Measurements from ENCODE around the gene TNPO1. TPM values are rescaled to one million over a fixed set of nuclear protein-coding genes. Genes with fewer than 3 reads are reported as not detected.

TNPO1 gene
- polyA plus RNA-seq, 3 donors: 98.7 to 107 (median 106) TPM

- DNase-seq (ENCODE audit: low read depth in 3 of 3, low spot score in 2 of 3): no peak
Observed at GRCh38 chr5:72849546-72849945, 33.1 kb downstream of the TNPO1 start.

DNA sequence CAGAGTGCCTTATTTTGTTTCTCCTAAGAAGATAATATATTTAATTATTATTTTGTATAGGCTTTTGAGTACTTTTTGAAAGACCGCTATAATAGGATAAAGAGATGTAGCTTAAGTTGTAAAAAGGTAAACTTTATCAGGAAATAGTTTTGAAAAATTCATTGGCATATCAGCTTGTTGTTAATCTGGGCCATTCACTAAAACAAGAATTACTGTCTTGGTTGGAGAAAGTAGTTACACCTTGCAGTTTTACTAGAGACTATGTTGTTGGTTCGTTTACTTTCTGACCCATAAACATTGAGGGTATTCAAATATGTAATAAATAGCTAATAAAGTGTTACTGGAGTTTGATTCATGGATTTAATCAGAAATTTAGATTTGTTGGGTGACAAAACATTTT lies 33.7 kb downstream of the TNPO1 start:
- no peak for DNase-seq (ENCODE audit: low read depth in 3 of 3, low spot score in 2 of 3)

- DNase-seq (ENCODE audit: low read depth in 3 of 3, low spot score in 2 of 3): no peak
Observed at GRCh38 chr5:72852356-72852755, 35.9 kb downstream of the TNPO1 start.

GRCh38 chr5:72854419-72854818 lies 38.0 kb downstream of the TNPO1 start:
- no peak for DNase-seq (ENCODE audit: low read depth in 3 of 3, low spot score in 2 of 3)

DNA sequence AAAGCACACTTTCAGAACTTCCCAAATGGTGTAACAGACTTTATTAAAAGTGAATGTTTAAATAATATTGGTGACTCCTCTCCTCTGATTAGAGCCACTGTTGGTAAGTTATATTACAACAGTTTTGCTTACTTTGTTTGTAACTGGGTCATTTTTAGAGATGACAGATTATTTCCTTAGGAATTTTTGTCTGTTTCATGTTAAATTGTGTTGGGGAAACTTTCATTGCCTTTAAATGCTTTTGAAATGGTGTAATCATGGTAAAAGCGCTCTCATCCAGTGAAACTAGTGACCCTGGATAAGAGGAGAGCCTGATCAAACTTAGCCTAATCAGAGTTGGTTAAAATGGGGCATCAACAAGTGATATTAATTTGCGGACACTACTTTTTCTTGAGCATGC lies 39.4 kb downstream of the TNPO1 start:
- no peak for DNase-seq (ENCODE audit: low read depth in 3 of 3, low spot score in 2 of 3)

DNA sequence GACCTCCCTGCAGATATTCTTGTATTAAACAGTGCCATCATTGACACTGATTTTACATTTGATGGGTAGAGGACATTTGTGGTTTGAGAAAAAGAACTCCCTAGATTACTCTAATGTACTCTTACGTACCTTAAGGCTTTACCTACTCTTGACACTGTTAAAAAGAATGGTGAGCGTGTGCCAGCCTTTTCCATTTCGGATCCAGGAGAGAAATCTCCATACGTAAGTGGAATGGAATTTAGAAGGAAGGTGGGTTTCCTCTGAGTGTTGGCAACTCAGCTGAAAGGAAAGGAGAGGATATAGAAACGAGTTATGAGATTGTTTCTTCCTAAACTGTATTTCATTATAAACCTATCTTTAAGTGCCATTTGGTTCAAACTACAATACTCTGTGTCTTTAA lies 40.9 kb downstream of the TNPO1 start:
- no peak for DNase-seq (ENCODE audit: low read depth in 3 of 3, low spot score in 2 of 3)

- no peak for DNase-seq (ENCODE audit: low read depth in 3 of 3, low spot score in 2 of 3)
Observed at GRCh38 chr5:72859127-72859526, 42.7 kb downstream of the TNPO1 start.

GRCh38 chr5:72860499-72860898 lies 44.0 kb downstream of the TNPO1 start:
- no peak for DNase-seq (ENCODE audit: low read depth in 3 of 3, low spot score in 2 of 3)

- no peak for DNase-seq (ENCODE audit: low read depth in 3 of 3, low spot score in 2 of 3)
Observed at GRCh38 chr5:72871366-72872024, 55.0 kb downstream of the TNPO1 start.

- no peak for DNase-seq (ENCODE audit: low read depth in 3 of 3, low spot score in 2 of 3)
Observed at GRCh38 chr5:72878854-72879253, 62.4 kb downstream of the TNPO1 start.

- DNase-seq (ENCODE audit: low read depth in 3 of 3, low spot score in 2 of 3): no peak
Observed at GRCh38 chr5:72882989-72883388, 66.5 kb downstream of the TNPO1 start.

- DNase-seq (ENCODE audit: low read depth in 3 of 3, low spot score in 2 of 3): no peak
Observed at GRCh38 chr5:72883850-72884249, 67.4 kb downstream of the TNPO1 start.

DNA sequence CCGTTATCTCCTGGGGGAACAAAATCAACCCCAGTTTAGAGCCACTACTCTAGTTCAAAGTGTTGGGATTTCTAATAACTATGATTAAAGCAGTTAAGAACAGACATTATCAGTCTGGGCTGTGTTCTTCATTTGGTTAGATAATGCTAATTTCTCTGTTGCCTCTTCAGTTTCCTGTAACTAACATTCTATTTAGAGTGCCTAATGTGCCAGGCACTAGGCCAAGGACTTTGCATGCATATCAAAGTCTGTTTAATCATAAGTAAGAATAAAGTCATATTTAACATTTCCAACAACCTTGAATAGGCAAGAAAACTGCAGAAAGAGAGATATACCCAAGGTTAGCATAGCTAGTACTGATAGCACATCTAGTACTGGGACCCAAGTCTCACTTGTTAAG lies 68.4 kb downstream of the TNPO1 start:
- DNase-seq (ENCODE audit: low read depth in 3 of 3, low spot score in 2 of 3): no peak

- no peak for DNase-seq (ENCODE audit: low read depth in 3 of 3, low spot score in 2 of 3)
Observed at GRCh38 chr5:72885824-72886223, 69.4 kb downstream of the TNPO1 start.

DNA sequence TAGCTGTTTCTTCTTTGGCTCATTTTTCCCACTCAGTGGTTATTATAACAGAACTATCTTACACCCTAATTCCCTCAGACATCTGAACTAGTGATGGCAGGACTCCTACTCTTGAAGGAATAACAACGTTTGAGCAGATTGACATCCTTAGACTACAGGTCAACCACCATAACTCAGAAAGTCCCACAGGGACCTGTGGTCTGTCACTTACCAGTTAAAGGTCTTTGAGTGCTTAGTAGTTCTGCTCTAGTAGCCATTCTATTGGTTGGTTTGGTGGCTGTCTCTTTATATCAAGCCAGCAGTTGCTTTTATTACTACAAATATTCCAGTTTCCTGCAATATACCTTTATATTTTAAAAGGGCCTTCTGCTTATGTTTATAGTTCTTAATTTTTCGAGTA lies 72.1 kb downstream of the TNPO1 start:
- DNase-seq (ENCODE audit: low read depth in 3 of 3, low spot score in 2 of 3): no peak

DNA sequence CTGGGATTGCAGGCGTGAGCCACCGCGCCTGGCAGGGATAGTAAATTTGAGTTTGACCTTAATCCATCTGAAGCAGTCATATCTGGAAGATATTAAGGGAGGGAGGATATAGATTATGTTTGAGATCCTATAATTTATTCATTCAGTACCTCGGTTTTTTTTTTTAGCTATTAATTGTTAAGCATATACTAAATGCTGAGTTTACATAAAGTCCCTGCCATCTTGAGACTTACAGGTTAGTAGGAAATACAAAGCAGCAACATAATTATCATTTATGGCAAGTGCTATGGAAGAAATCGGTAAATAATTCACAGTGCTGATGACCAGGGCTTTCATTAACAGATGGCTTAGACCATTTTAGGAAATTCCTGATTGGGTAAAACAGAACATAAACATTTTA lies 72.9 kb downstream of the TNPO1 start:
- no peak for DNase-seq (ENCODE audit: low read depth in 3 of 3, low spot score in 2 of 3)

DNA sequence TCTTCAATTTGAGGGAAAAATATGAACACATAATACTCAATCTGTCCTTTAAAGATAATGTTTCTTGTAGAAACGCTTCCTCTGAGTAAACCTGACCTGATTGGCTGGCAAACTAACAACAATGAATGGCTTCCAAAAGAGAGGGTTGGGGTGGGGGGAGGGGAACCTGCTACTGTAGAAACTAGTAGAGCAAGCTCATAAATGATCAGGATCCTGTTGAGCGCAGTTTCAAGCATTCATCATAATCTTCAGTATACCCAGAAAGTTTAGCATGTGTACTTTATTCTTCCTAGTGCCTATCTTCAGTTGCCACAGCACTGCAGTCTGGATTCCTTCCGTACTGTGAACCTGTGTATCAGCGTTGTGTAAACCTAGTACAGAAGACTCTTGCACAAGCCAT lies 76.4 kb downstream of the TNPO1 start:
- no peak for DNase-seq (ENCODE audit: low read depth in 3 of 3, low spot score in 2 of 3)

GRCh38 chr5:72895758-72896157 lies 79.3 kb downstream of the TNPO1 start:
- DNase-seq (ENCODE audit: low read depth in 3 of 3, low spot score in 2 of 3): no peak

DNA sequence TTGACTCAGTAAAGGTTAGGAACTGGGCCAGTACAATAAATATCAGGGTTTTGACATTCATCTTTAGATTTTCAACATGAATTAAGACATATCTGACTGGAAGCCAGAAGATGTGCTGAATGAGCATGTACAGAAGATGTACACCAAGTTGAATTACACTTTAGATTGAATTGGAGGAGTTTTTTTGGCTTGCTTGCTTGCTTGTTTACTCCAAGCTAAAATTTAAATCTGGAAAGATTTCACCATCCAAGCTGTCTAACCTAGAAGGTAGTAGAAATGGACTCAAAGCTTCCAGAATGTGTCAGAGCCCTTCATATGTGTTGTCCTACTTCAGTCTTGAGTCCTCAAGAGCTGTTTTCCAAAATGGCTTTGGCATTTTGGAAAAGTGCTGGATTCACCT lies 90.3 kb downstream of the TNPO1 start:
- DNase-seq (ENCODE audit: low read depth in 3 of 3, low spot score in 2 of 3): no peak

DNA sequence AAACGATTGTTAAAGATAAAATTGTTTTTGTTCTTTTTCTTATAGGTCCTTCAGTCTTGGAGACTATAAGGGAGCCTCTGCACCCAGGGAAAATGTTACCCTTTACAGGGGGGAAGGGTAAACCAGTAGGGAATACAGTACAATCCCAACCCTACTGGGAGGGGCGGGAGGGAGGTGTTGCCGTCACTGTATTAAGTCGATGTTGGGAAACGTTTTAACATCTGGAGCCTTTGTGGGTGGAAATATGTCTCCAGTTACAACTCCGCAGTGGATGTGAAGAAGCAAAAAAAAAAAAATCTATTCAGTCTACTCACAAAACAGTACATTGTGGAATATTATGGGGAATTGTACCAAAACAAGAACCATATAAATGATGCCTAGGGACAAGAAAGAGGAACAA lies 92.2 kb downstream of the TNPO1 start:
- DNase-seq (ENCODE audit: low read depth in 3 of 3, low spot score in 2 of 3): no peak

GRCh38 chr5:72917371-72917776 lies 100.9 kb downstream of the TNPO1 start:
- DNase-seq (ENCODE audit: low read depth in 3 of 3, low spot score in 2 of 3): no peak

DNA sequence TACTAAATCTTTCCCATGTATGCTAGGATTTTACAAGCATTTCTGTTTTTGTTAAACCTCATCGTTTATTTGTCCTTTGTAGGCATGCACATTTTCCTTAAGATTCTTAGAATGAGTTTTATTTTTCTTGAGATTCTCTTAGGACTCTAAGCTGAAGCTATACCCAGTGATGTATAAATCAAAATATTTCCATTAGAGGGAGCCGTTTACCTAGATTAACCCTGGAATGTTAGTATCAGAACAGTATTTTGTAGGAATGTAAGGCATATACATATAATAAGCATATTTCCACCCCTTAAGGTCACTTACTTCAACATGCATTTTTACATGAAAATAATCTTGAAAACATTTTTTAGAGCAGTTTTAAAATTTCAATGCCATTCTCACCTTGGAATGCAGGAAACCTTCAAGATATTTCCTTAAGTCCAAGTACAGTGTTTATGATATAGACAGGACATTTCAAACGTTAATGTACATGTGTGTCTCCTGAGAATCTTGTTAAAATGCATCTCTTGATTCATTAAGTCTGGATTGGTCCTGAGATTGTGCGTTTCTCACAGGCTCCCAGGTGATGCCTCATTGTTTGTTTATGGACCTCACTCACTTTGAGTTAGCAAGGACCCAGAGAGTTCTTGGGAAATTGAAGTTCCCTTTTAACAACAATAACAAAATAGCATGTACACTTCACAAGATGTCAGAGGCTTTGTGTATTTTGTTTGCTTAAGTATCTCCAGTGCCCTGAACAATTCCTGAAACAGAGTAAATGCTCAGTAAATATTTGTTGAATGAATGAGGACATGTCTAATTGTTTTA lies 104.4 kb downstream of the TNPO1 start:
- DNase-seq (ENCODE audit: low read depth in 3 of 3, low spot score in 2 of 3): no peak
